SK-N-SH (cell line): ENCODE measurements around the gene LARGE2. TPM values are rescaled to one million over a fixed set of nuclear protein-coding genes. Genes with fewer than 3 reads are reported as not detected.

ENCODE experiments used
- CTCF ChIA-PET: fragments of 300-600, 350-600 bp; formaldehyde crosslinking; extraction: SDS; loops from one replicate; lab custom pipeline; 2021; lab: Yijun Ruan, JAX
- POLR2A ChIA-PET: fragments of 350-600 bp; sonication (Branson Sonifier 250); formaldehyde crosslinking; extraction: SDS; loops from one replicate; lab custom pipeline; 2020; ENCODE audit warnings: antibody characterized with exemption, inconsistent platforms; lab: Yijun Ruan, JAX
- DNase-seq: peaks from one replicate; pipeline ENCODE4 v3.0.0; 2012
- H2AFZ ChIP-seq: fragments of 200-600 bp; sonication (generic); 2 replicates; pipeline ENCODE4 v1.8.1; 2016; ENCODE audit warnings: antibody characterized with exemption, mild to moderate bottlenecking, low read depth
- H3F3A ChIP-seq: fragments of 200-600 bp; sonication (generic); replicated peaks from 2 replicates; pipeline ENCODE3; 2016; ENCODE audit warnings: antibody characterized with exemption, mild to moderate bottlenecking; ENCODE audit not compliant: insufficient read depth
- H3K27ac ChIP-seq, 2 experiments: fragments of 200-500 bp in 1 of 2; fragments of 200-600 bp in 1 of 2; sonication (Bioruptor generic) in 1 of 2; sonication (generic), shearing (Covaris generic) in 1 of 2; 2 replicates each; pipeline versions ENCODE4 v1.5.1 to v1.6.1; 2014 to 2016; ENCODE audit warnings: low read depth in 2 of 2, inconsistent platforms in 1 of 2, low read length in 1 of 2, mild to moderate bottlenecking in 1 of 2, mixed read lengths in 1 of 2
- H3K27me3 ChIP-seq: fragments of 200-600 bp; sonication (generic), shearing (Covaris generic); 2 replicates; pipeline ENCODE4 v1.6.1; 2016; ENCODE audit warnings: mixed run types; ENCODE audit not compliant: insufficient read depth
- H3K36me3 ChIP-seq, 2 experiments: fragments of 200-500 bp in 1 of 2; fragments of 200-600 bp in 1 of 2; sonication (Bioruptor generic) in 1 of 2; sonication (generic) in 1 of 2; replicated peaks in 1 of 2; 2 replicates each; pipeline versions ENCODE3 to v1.5.1; 2014 to 2016; ENCODE audit warnings: low read length in 1 of 2, mild to moderate bottlenecking in 1 of 2; ENCODE audit not compliant: insufficient read depth in 2 of 2, control insufficient read depth in 1 of 2
- H3K4me1 ChIP-seq, 2 experiments: fragments of 200-500 bp in 1 of 2; fragments of 200-600 bp in 1 of 2; sonication (Bioruptor generic) in 1 of 2; sonication (generic), shearing (Covaris generic) in 1 of 2; 2 replicates each; pipeline versions ENCODE4 v1.5.1 to v1.6.1; 2014 to 2016; ENCODE audit warnings: low read depth in 1 of 2, low read length in 1 of 2, mixed run types in 1 of 2; ENCODE audit not compliant: insufficient read depth in 2 of 2, control insufficient read depth in 1 of 2
- H3K4me2 ChIP-seq: fragments of 200-600 bp; sonication (generic), shearing (Covaris generic); 2 replicates; pipeline ENCODE4 v1.6.1; 2017; ENCODE audit warnings: mixed run types
- H3K4me3 ChIP-seq, 2 experiments: fragments of 200-500 bp in 1 of 2; fragments of 200-600 bp in 1 of 2; sonication (Bioruptor generic) in 1 of 2; sonication (generic), shearing (Covaris generic) in 1 of 2; 2 replicates each; pipeline versions ENCODE4 v1.5.1 to v1.8.1; 2014 to 2016; ENCODE audit warnings: low read depth in 2 of 2, inconsistent platforms in 1 of 2, low read length in 1 of 2, mild to moderate bottlenecking in 1 of 2, mixed read lengths in 1 of 2, moderate library complexity in 1 of 2
- H3K79me2 ChIP-seq: fragments of 200-600 bp; sonication (generic); 2 replicates; pipeline ENCODE4 v1.8.1; 2017; ENCODE audit warnings: mild to moderate bottlenecking; ENCODE audit not compliant: insufficient read depth
- H3K9ac ChIP-seq: fragments of 200-600 bp; sonication (generic); 2 replicates; pipeline ENCODE4 v1.6.1; 2017; ENCODE audit warnings: mixed run types
- H3K9me2 ChIP-seq: fragments of 200-600 bp; sonication (generic); 2 replicates; pipeline ENCODE4 v1.6.1; 2017; ENCODE audit warnings: mixed run types
- H3K9me3 ChIP-seq: fragments of 200-600 bp; sonication (generic); 2 replicates; pipeline ENCODE4 v1.6.1; 2017; ENCODE audit warnings: mixed run types, mild to moderate bottlenecking, moderate library complexity
- H4K20me1 ChIP-seq: fragments of 200-600 bp; sonication (generic); 2 replicates; pipeline ENCODE4 v1.6.1; 2017; ENCODE audit warnings: mild to moderate bottlenecking, mixed run types; ENCODE audit not compliant: insufficient read depth
- CHD2 ChIP-seq: fragments of 150-350 bp; IDR thresholded peaks from 2 replicates; pipeline ENCODE4 v1.6.1; 2018; ENCODE audit warnings: low read length; ENCODE audit not compliant: partially characterized antibody
- ELF1 ChIP-seq: IDR thresholded peaks from 2 replicates; pipeline ENCODE4 v1.4.0; 2012
- FOXM1 ChIP-seq: IDR thresholded peaks from 2 replicates; pipeline ENCODE4 v1.4.0; 2012; ENCODE audit warnings: low read depth, mild to moderate bottlenecking
- GATA2 ChIP-seq: sonication (generic); formaldehyde crosslinking; IDR thresholded peaks from 2 replicates; pipeline ENCODE4 v1.5.0; 2020; ENCODE audit warnings: mild to moderate bottlenecking, missing genetic modification reagents
- MAX ChIP-seq: IDR thresholded peaks from 2 replicates; pipeline ENCODE4 v1.4.0; 2012; ENCODE audit warnings: low read depth
- MEF2A ChIP-seq: IDR thresholded peaks from 2 replicates; pipeline ENCODE4 v1.4.0; 2012; ENCODE audit warnings: low read depth, borderline replicate concordance
- MXI1 ChIP-seq: IDR thresholded peaks from 2 replicates; pipeline ENCODE4 v1.6.1; 2012; ENCODE audit warnings: mild to moderate bottlenecking, low read depth, low read length, improper control_type of control experiment
- NRF1 ChIP-seq: IDR thresholded peaks from 2 replicates; pipeline ENCODE4 v1.6.1; 2012; ENCODE audit warnings: low read depth, mild to moderate bottlenecking, low read length
- POLR2AphosphoS5 ChIP-seq: IDR thresholded peaks from 2 replicates; pipeline ENCODE4 v1.6.1; 2012; ENCODE audit warnings: low read depth, low read length
- RAD21 ChIP-seq: IDR thresholded peaks from 2 replicates; pipeline ENCODE4 v1.6.1; 2012; ENCODE audit warnings: mild to moderate bottlenecking, low read length
- RXRA ChIP-seq: IDR thresholded peaks from 2 replicates; pipeline ENCODE4 v1.4.0; 2012; ENCODE audit warnings: low read depth, mild to moderate bottlenecking, borderline replicate concordance
- SMC3 ChIP-seq: IDR thresholded peaks from 2 replicates; pipeline ENCODE4 v1.6.1; 2012; ENCODE audit warnings: low read depth, low read length, improper control_type of control experiment
- TCF12 ChIP-seq: IDR thresholded peaks from 2 replicates; pipeline ENCODE4 v1.4.0; 2012
- USF2 ChIP-seq: fragments of 150-350 bp; IDR thresholded peaks from 2 replicates; pipeline ENCODE4 v1.6.1; 2017; ENCODE audit warnings: antibody characterized with exemption, low read length, low read depth, borderline replicate concordance
- ZBTB33 ChIP-seq: IDR thresholded peaks from 2 replicates; pipeline ENCODE4 v1.4.0; 2012; ENCODE audit warnings: low read depth, borderline replicate concordance
- WGBS: methylation state at CpG from one replicate; pipeline ENCODE4 v1.1.6; 2017; ENCODE audit warnings: low lambda C conversion rate; 5-methylcytosine and 5-hydroxymethylcytosine counted together
- polyA plus RNA-seq, 3 experiments: library from polyadenylated mRNA; depleted of rRNA; stranded (reverse); fragments of >200 nt; gene quantifications; 2 replicates each; pipeline ENCODE4 v1.2.3, GENCODE V29; 2012

The LARGE2 gene
- polyA plus RNA-seq, 1 of the 3 experiments (the other 2 are of a cell fraction): 2.4 TPM

- Histone ChIP-seq H4K20me1 (no peaks in the 10 kb centered on the region), H2AFZ (no peak overlapping the region), H3K79me2 (no peaks in the 10 kb centered on the region), H3K9ac (no peak overlapping the region), H3K4me3 (no peak overlapping the region), H3K9me3 (no peaks in the 10 kb centered on the region), H3K4me2 (no peak overlapping the region), H3K9me2 (no peaks in the 10 kb centered on the region), H3K36me3 (peaks cover 38 to 49% of the 10 kb centered on the region in 2 experiments), H3K27ac (no peak overlapping the region), H3F3A (no peaks in the 10 kb centered on the region), H3K4me1 (no peaks in the 10 kb centered on the region), H3K27me3 (no peaks in the 10 kb centered on the region)
- 96% methylated on average over 4 of the region's 4 CpGs for WGBS
- ChIA-PET POLR2A (no interaction called here), CTCF (interaction anchor here (1.6 kb wide), 1 partner anchor 64 kb away, joined by 8 read pairs; no protein-coding TSS in a partner anchor)
- no peak for DNase-seq
- TF ChIP-seq POLR2AphosphoS5: no peak
- no peak for TF ChIP-seq RXRA
These were observed 19.9 kb downstream of the LARGE2 start for GRCh38 chr11:45942381-45942780.

GRCh38 chr11:45945397-45945999, 23.0 kb downstream of the LARGE2 start:
- no peaks in the 10 kb centered on the region for H3K9me2 ChIP-seq
- H3F3A ChIP-seq: no peaks in the 10 kb centered on the region
- no peak overlapping the region for H3K4me3 ChIP-seq
- no peaks in the 10 kb centered on the region for H3K27me3 ChIP-seq
- WGBS: 96% methylated on average over 3 of the region's 3 CpGs
- no peak overlapping the region for H3K27ac ChIP-seq
- POLR2A ChIA-PET: no interaction called here
- no peaks in the 10 kb centered on the region for H3K4me1 ChIP-seq
- H3K9ac ChIP-seq: no peak overlapping the region
- no peak overlapping the region for H3K4me2 ChIP-seq
- no peak for DNase-seq
- TF ChIP-seq ZBTB33 (no peak), GATA2 (CRISPR knock-in tag) (no peak), MXI1 (no peak), NRF1 (no peak), RXRA (no peak)
- TF ChIP-seq, all 33 proteins: peak for 0
- CTCF ChIA-PET: interaction anchor here (0.7 to 1.0 kb wide), 2 partner anchors 14 to 61 kb away, joined by 3 to 4 read pairs; no protein-coding TSS in a partner anchor
- Histone ChIP-seq H3K79me2 (no peaks in the 10 kb centered on the region), H4K20me1 (no peaks in the 10 kb centered on the region), H3K9me3 (no peaks in the 10 kb centered on the region), H2AFZ (no peak overlapping the region), H3K36me3 (peaks cover 49 to 71% of the 10 kb centered on the region in 2 experiments)

- ChIA-PET CTCF (interaction anchor here (1.0 to 5.9 kb wide), 3 partner anchors 12 to 75 kb away, joined by 5 to 36 read pairs (median 8); no protein-coding TSS in a partner anchor), POLR2A (no interaction called here)
- Histone ChIP-seq H3K4me1 (no peaks in the 10 kb centered on the region), H3F3A (no peaks in the 10 kb centered on the region), H3K9me3 (no peaks in the 10 kb centered on the region), H3K4me2 (no peak overlapping the region), H2AFZ (no peak overlapping the region), H3K79me2 (no peaks in the 10 kb centered on the region), H3K4me3 (no peak overlapping the region), H3K36me3 (peaks cover 47 to 74% of the 10 kb centered on the region in 2 experiments), H3K27me3 (no peaks in the 10 kb centered on the region), H3K27ac (no peak overlapping the region), H4K20me1 (no peaks in the 10 kb centered on the region), H3K9ac (no peak overlapping the region), H3K9me2 (no peaks in the 10 kb centered on the region)
- no peak for DNase-seq
- 93% methylated on average over 1 of the region's 1 CpG for WGBS
- TF ChIP-seq RAD21 (no peak), GATA2 (CRISPR knock-in tag) (no peak), USF2 (no peak), ELF1 (no peak), TCF12 (no peak), MEF2A (no peak), SMC3 (no peak), MXI1 (no peak), MAX (no peak), FOXM1 (no peak), CHD2 (no peak), NRF1 (no peak), ZBTB33 (no peak), RXRA (no peak)
These were observed 25.4 kb downstream of the LARGE2 start for GRCh38 chr11:45947885-45948284.
